OCI-LY1 (cell line): ENCODE results near the gene ERAL1.

ENCODE experiments used
- H2AFZ ChIP-seq: fragments of 200-600 bp; sonication (generic), shearing (Covaris generic); 2 replicates; pipeline ENCODE4 v1.6.0; 2014; ENCODE audit warnings: antibody characterized with exemption, mild to moderate bottlenecking, low read length
- H3F3A ChIP-seq: fragments of 200-600 bp; sonication (generic), shearing (Covaris generic); 2 replicates; pipeline ENCODE4 v1.6.0; 2014; ENCODE audit warnings: mild to moderate bottlenecking, antibody characterized with exemption, low read length, moderate library complexity; ENCODE audit not compliant: insufficient read depth
- H3K27ac ChIP-seq: fragments of 200-600 bp; sonication (generic); 2 replicates; pipeline ENCODE4 v1.5.1; 2014; ENCODE audit warnings: low read length, mixed run types, mild to moderate bottlenecking, low read depth; ENCODE audit not compliant: poor library complexity, severe bottlenecking
- H3K27me3 ChIP-seq: fragments of 200-600 bp; sonication (generic); 2 replicates; pipeline ENCODE4 v1.6.0; 2014; ENCODE audit warnings: antibody characterized with exemption, mild to moderate bottlenecking, low read length, moderate library complexity; ENCODE audit not compliant: insufficient read depth
- H3K36me3 ChIP-seq: fragments of 200-600 bp; sonication (generic); 2 replicates; pipeline ENCODE4 v1.6.1; 2014; ENCODE audit warnings: mild to moderate bottlenecking, antibody characterized with exemption, low read length, moderate library complexity, mixed read lengths; ENCODE audit not compliant: insufficient read depth
- H3K4me1 ChIP-seq: fragments of 200-600 bp; sonication (generic); 2 replicates; pipeline ENCODE4 v1.5.1; 2014; ENCODE audit warnings: mild to moderate bottlenecking, low read length, moderate library complexity; ENCODE audit not compliant: insufficient read depth, severe bottlenecking
- H3K4me2 ChIP-seq: fragments of 200-600 bp; sonication (generic), shearing (Covaris generic); 2 replicates; pipeline ENCODE4 v1.6.1; 2014; ENCODE audit warnings: low read length
- H3K4me3 ChIP-seq: fragments of 200-600 bp; sonication (generic); 2 replicates; pipeline ENCODE4 v1.5.1; 2014; ENCODE audit warnings: low read length, low read depth, mild to moderate bottlenecking, mixed read lengths; ENCODE audit not compliant: poor library complexity, severe bottlenecking
- H3K79me2 ChIP-seq: fragments of 200-600 bp; shearing (Covaris generic); 2 replicates; pipeline ENCODE4 v1.6.1; 2016; ENCODE audit warnings: mixed run types, low read length, mixed read lengths; ENCODE audit not compliant: insufficient read depth
- H3K9ac ChIP-seq: fragments of 200-600 bp; sonication (generic), shearing (Covaris generic); 2 replicates; pipeline ENCODE4 v1.6.1; 2014; ENCODE audit warnings: mild to moderate bottlenecking, low read length, mixed read lengths
- H3K9me2 ChIP-seq: fragments of 200-600 bp; sonication (generic), shearing (Covaris generic); 2 replicates; pipeline ENCODE4 v1.6.1; 2014; ENCODE audit warnings: low read depth, mild to moderate bottlenecking, low read length, mixed read lengths
- H3K9me3 ChIP-seq: fragments of 200-600 bp; shearing (Covaris generic); 2 replicates; pipeline ENCODE4 v1.6.1; 2014; ENCODE audit warnings: low read length, mixed read lengths
- H4K20me1 ChIP-seq: fragments of 200-600 bp; sonication (generic), shearing (Covaris generic); 2 replicates; pipeline ENCODE4 v1.6.0; 2016; ENCODE audit warnings: mild to moderate bottlenecking, low read length; ENCODE audit not compliant: insufficient read depth
- EZH2 ChIP-seq: fragments of 200-600 bp; sonication (generic), shearing (Covaris generic); IDR thresholded peaks from 2 replicates; pipeline ENCODE4 v1.8.0; 2017; ENCODE audit warnings: borderline replicate concordance, mixed run types, mild to moderate bottlenecking, antibody characterized with exemption, low read length, moderate library complexity, mixed read lengths
- TF ChIP-seq, protein P1 (sequence below): fragments of 200-600 bp; sonication (generic), shearing (Covaris generic); IDR thresholded peaks from 2 replicates; pipeline ENCODE4 v1.5.1; 2017; ENCODE audit warnings: mild to moderate bottlenecking, antibody characterized with exemption, low read length, moderate library complexity, mixed read lengths

ERAL1 gene

DNA sequence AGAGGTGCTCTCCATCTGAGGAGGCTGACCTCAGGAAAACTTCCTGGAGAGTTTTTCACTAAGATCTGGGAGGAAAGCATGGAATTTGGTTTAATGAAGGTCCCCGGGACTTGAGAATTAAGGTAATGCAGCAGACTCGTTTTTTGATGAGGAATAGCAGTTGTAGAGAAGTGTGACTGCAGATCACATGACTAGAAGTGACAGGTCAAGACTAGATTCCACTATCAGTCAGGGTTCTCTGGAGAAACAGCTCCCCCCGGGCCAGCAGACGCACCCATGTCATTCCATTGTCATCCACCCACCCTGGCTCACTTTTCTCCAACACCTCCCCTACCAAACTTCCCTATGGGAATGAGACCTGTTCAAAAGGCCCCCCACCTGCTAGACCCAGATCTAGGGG is 50.0 kb downstream of the ERAL1 start:
- no peak overlapping the region for H2AFZ ChIP-seq

DNA sequence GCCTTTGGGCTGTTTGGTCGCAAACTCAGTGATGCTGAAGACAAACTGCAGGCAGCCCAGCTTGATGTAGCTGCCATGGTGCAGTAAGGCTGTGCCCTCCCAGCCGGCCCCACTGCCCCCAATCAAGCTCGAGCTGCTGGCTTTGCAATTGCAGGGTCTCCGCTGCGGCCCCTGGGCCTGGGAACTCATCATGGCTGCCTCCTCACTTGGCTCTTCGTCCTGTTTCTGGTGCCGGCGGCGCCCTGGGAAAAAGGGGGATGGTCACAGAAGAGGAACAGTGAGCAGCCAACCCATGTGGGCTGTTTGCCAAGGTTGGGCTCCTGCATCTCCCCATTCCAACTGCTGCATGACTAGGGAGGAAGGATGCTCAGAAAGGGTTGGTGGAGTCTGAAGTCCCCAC is 51.5 kb downstream of the ERAL1 start:
- peaks cover 9% of the 10 kb centered on the region; the same call in 1 of the 2 replicates for H3K79me2 ChIP-seq
- H3K4me1 ChIP-seq: peaks cover 16% of the 10 kb centered on the region
- H2AFZ ChIP-seq: no peak overlapping the region
- no peak overlapping the region for H3K4me2 ChIP-seq
- H3K9me3 ChIP-seq: no peaks in the 10 kb centered on the region
- no peak overlapping the region for H3K27ac ChIP-seq
- no peak overlapping the region for H3K4me3 ChIP-seq
- no peaks in the 10 kb centered on the region for H3K27me3 ChIP-seq
- TF ChIP-seq, protein P1, sequence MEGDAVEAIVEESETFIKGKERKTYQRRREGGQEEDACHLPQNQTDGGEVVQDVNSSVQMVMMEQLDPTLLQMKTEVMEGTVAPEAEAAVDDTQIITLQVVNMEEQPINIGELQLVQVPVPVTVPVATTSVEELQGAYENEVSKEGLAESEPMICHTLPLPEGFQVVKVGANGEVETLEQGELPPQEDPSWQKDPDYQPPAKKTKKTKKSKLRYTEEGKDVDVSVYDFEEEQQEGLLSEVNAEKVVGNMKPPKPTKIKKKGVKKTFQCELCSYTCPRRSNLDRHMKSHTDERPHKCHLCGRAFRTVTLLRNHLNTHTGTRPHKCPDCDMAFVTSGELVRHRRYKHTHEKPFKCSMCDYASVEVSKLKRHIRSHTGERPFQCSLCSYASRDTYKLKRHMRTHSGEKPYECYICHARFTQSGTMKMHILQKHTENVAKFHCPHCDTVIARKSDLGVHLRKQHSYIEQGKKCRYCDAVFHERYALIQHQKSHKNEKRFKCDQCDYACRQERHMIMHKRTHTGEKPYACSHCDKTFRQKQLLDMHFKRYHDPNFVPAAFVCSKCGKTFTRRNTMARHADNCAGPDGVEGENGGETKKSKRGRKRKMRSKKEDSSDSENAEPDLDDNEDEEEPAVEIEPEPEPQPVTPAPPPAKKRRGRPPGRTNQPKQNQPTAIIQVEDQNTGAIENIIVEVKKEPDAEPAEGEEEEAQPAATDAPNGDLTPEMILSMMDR: no peak
- TF ChIP-seq EZH2: no peak
- H3K9ac ChIP-seq: no peak overlapping the region
- peaks cover 5% of the 10 kb centered on the region; the same call in 1 of the 2 replicates for H3F3A ChIP-seq
- H3K36me3 ChIP-seq: peaks cover 55% of the 10 kb centered on the region
- no peaks in the 10 kb centered on the region for H4K20me1 ChIP-seq
- H3K9me2 ChIP-seq: no peaks in the 10 kb centered on the region

More for the DNA sequence above, 50.0 kb downstream of the ERAL1 start:
- H3K4me2 ChIP-seq: no peak overlapping the region
- H4K20me1 ChIP-seq: no peaks in the 10 kb centered on the region
- peaks cover 24% of the 10 kb centered on the region for H3K4me1 ChIP-seq
- no peak overlapping the region for H3K4me3 ChIP-seq
- H3K9me2 ChIP-seq: no peaks in the 10 kb centered on the region
- no peak overlapping the region for H3K9ac ChIP-seq
- no peaks in the 10 kb centered on the region for H3K27me3 ChIP-seq
- H3F3A ChIP-seq: peaks cover 5% of the 10 kb centered on the region; the same call in 1 of the 2 replicates
- TF ChIP-seq, protein P1: no peak
- TF ChIP-seq EZH2: no peak
- peaks cover 47% of the 10 kb centered on the region for H3K36me3 ChIP-seq
- peaks cover 10% of the 10 kb centered on the region; the same call in 1 of the 2 replicates for H3K79me2 ChIP-seq
- no peak overlapping the region for H3K27ac ChIP-seq
- H3K9me3 ChIP-seq: no peaks in the 10 kb centered on the region

GRCh38 chr17:28906706-28907438 is 52.1 kb downstream of the ERAL1 start:
- H4K20me1 ChIP-seq: no peaks in the 10 kb centered on the region
- H2AFZ ChIP-seq: no peak overlapping the region
- no peaks in the 10 kb centered on the region for H3K9me2 ChIP-seq
- H3K36me3 ChIP-seq: peaks cover 60% of the 10 kb centered on the region
- no peak overlapping the region for H3K4me3 ChIP-seq
- no peak overlapping the region for H3K4me2 ChIP-seq
- TF ChIP-seq, protein P1: no peak
- TF ChIP-seq EZH2: no peak
- H3F3A ChIP-seq: peaks cover 5% of the 10 kb centered on the region; the same call in 1 of the 2 replicates
- H3K9ac ChIP-seq: no peak overlapping the region
- H3K27ac ChIP-seq: no peak overlapping the region
- no peaks in the 10 kb centered on the region for H3K27me3 ChIP-seq
- H3K4me1 ChIP-seq: peaks cover 10% of the 10 kb centered on the region
- no peaks in the 10 kb centered on the region for H3K9me3 ChIP-seq
- H3K79me2 ChIP-seq: peaks cover 3% of the 10 kb centered on the region; the same call in 1 of the 2 replicates
